OCI-LY7 (cell line): ENCODE results near the gene C1orf198.

Source experiments
- EZH2phosphoT487 ChIP-seq: fragments of 200-600 bp; sonication (generic); IDR thresholded peaks from 2 replicates; pipeline ENCODE4 v1.6.1; 2018; ENCODE audit warnings: low read depth, borderline replicate concordance, mild to moderate bottlenecking, mixed run types, antibody characterized with exemption, low read length, moderate library complexity, mixed read lengths
- TF ChIP-seq, protein P1 (sequence below): fragments of 200-600 bp; sonication (generic); conservative IDR thresholded peaks from 2 replicates; pipeline ENCODE4 v1.5.1; 2014; ENCODE audit warnings: mild to moderate bottlenecking, antibody characterized with exemption, low read length, moderate library complexity, mixed read lengths

DNA sequence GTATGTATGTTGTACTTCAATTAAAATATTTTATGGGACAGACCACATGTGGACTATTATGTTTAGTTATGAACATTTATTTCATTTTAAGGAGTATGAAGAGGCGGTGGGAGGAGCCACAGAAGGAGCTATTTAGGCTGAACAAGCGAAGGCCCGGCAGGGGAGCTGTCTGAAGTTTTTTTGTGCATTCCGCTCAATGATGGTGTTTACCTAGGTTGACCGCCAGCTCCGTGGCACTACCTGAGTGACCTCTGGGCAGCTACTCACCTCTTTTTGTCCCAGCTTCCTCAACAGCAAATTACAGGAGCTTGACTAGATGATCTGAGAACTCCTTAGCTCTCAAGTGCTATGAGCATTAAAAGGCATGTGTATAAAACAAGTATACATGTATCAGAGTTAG lies 32.7 kb upstream of the C1orf198 start:
- TF ChIP-seq, protein P1, sequence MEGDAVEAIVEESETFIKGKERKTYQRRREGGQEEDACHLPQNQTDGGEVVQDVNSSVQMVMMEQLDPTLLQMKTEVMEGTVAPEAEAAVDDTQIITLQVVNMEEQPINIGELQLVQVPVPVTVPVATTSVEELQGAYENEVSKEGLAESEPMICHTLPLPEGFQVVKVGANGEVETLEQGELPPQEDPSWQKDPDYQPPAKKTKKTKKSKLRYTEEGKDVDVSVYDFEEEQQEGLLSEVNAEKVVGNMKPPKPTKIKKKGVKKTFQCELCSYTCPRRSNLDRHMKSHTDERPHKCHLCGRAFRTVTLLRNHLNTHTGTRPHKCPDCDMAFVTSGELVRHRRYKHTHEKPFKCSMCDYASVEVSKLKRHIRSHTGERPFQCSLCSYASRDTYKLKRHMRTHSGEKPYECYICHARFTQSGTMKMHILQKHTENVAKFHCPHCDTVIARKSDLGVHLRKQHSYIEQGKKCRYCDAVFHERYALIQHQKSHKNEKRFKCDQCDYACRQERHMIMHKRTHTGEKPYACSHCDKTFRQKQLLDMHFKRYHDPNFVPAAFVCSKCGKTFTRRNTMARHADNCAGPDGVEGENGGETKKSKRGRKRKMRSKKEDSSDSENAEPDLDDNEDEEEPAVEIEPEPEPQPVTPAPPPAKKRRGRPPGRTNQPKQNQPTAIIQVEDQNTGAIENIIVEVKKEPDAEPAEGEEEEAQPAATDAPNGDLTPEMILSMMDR, result no peak
- no peak for TF ChIP-seq EZH2phosphoT487
